Measurements from ENCODE around the gene RBMS2.
A peak's percentile ranks its signal among the peaks of the same experiment; 100 is the strongest.

The RBMS2 gene

DNA sequence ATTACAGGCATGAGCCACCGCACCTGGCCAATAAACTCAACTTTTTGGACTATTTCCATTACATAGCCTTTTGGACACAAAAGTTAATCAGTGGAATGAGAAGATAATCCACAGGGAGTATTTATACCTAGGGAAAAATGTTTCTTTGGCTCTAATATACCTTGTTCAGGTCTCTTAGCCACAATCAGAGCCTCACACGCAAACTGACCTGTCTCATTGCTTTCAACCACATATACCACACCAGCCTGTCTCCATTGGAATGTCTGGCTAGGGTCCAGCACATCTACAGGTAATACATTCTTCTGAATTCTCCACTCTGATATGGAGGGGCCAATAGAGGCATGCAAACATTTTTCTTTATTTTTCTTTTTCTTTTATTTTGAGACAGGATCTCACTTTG is 3.8 kb upstream of the RBMS2 start:
- no peak overlapping the region for H3K14ac ChIP-seq (ENCODE audit: low read length)
- H2AFZ ChIP-seq (ENCODE audit: insufficient read depth, low read length, poor library complexity), result no peak overlapping the region
- DNase-seq, result no peak
- H3K23ac ChIP-seq (ENCODE audit: low read length), result no peak overlapping the region
- no CpG with 5 or more reads among the region's 2 CpGs for WGBS (ENCODE audit: extremely low coverage, insufficient coverage, insufficient read length)
- H2AK5ac ChIP-seq (ENCODE audit: low read length), result no peak overlapping the region
- H3K9me3 ChIP-seq (ENCODE audit: insufficient read depth, low read depth, low read length), result no peaks in the 10 kb centered on the region
- no peaks in the 10 kb centered on the region for H3K36me3 ChIP-seq (ENCODE audit: control insufficient read depth in 1 of 2, insufficient read depth in 2 of 2, low read length in 2 of 2)
- peaks cover 12% of the 10 kb centered on the region for H3K79me1 ChIP-seq (ENCODE audit: low read length)
- H4K8ac ChIP-seq (ENCODE audit: low read depth, low read length), result no peak overlapping the region
- no peak overlapping the region for H3K4me3 ChIP-seq (ENCODE audit: low read depth, low read length)
- no peak overlapping the region for H3K4me2 ChIP-seq (ENCODE audit: low read length)
- H3K27me3 ChIP-seq (ENCODE audit: insufficient read depth, low read length), result no peaks in the 10 kb centered on the region
- no peak overlapping the region for H3K4ac ChIP-seq (ENCODE audit: low read depth, low read length)
- H3K9ac ChIP-seq (ENCODE audit: low read length), result no peak overlapping the region
- H3K4me1 ChIP-seq (ENCODE audit: control insufficient read depth in 1 of 2, insufficient read depth in 2 of 2, low read length in 2 of 2), result no peaks in the 10 kb centered on the region
- H2BK12ac ChIP-seq (ENCODE audit: low read length), result no peak overlapping the region
- no peak overlapping the region for H2BK120ac ChIP-seq (ENCODE audit: insufficient read depth, low read length, poor library complexity)
- peaks cover 2% of the 10 kb centered on the region for H3K79me2 ChIP-seq (ENCODE audit: control insufficient read depth, insufficient read depth, low read length, poor library complexity)
- no peak overlapping the region for H3K18ac ChIP-seq (ENCODE audit: low read length)
- H4K91ac ChIP-seq (ENCODE audit: low read depth, low read length), result no peak overlapping the region
- no peak overlapping the region for H2BK5ac ChIP-seq (ENCODE audit: low read depth, low read length, poor library complexity)
- no peak overlapping the region for H4K12ac ChIP-seq (ENCODE audit: low read depth, low read length)
- no peak overlapping the region for H3K27ac ChIP-seq (ENCODE audit: low read depth, low read length)

DNA sequence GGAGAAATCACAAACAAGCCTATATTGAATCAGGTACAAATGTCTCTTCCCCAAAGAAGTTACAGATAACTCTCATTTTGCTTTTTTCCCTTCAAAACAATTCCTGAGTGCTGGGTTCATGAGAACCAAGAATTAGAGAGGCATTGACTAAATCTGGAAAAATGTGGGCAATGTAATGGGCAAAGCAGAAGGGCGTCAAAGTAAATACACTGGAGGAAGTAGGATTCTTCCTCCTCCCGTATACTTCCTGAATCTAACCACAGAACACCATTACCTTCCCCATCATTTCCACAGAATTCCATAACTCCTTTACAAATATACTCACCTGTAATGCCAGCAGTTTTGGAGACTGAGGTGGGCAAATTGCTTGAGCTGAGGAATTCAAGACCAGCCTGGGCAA is 3.0 kb upstream of the RBMS2 start:
- DNase-seq, result peak; percentile 37 to 81
- H4K12ac ChIP-seq (ENCODE audit: low read depth, low read length), result no peak overlapping the region
- H2AFZ ChIP-seq (ENCODE audit: insufficient read depth, low read length, poor library complexity), result no peak overlapping the region
- no peak overlapping the region for H3K4me3 ChIP-seq (ENCODE audit: low read depth, low read length)
- H2AK5ac ChIP-seq (ENCODE audit: low read length), result no peak overlapping the region
- peaks cover 5% of the 10 kb centered on the region for H3K79me2 ChIP-seq (ENCODE audit: control insufficient read depth, insufficient read depth, low read length, poor library complexity)
- no peak overlapping the region for H3K18ac ChIP-seq (ENCODE audit: low read length)
- no peak overlapping the region for H3K4me2 ChIP-seq (ENCODE audit: low read length)
- H2BK12ac ChIP-seq (ENCODE audit: low read length), result no peak overlapping the region
- H3K36me3 ChIP-seq (ENCODE audit: control insufficient read depth in 1 of 2, insufficient read depth in 2 of 2, low read length in 2 of 2), result no peaks in the 10 kb centered on the region
- H3K79me1 ChIP-seq (ENCODE audit: low read length), result peaks cover 14% of the 10 kb centered on the region
- no peak overlapping the region for H2BK120ac ChIP-seq (ENCODE audit: insufficient read depth, low read length, poor library complexity)
- WGBS (ENCODE audit: extremely low coverage, insufficient coverage, insufficient read length), result no CpG with 5 or more reads among the region's 2 CpGs
- no peak overlapping the region for H3K14ac ChIP-seq (ENCODE audit: low read length)
- H3K4ac ChIP-seq (ENCODE audit: low read depth, low read length), result no peak overlapping the region
- peaks cover 0 to 3% of the 10 kb centered on the region in 2 experiments for H3K4me1 ChIP-seq (ENCODE audit: control insufficient read depth in 1 of 2, insufficient read depth in 2 of 2, low read length in 2 of 2)
- H4K91ac ChIP-seq (ENCODE audit: low read depth, low read length), result no peak overlapping the region
- no peak overlapping the region for H3K27ac ChIP-seq (ENCODE audit: low read depth, low read length)
- H3K9me3 ChIP-seq (ENCODE audit: insufficient read depth, low read depth, low read length), result no peaks in the 10 kb centered on the region
- no peak overlapping the region for H3K9ac ChIP-seq (ENCODE audit: low read length)
- no peak overlapping the region for H2BK5ac ChIP-seq (ENCODE audit: low read depth, low read length, poor library complexity)
- no peak overlapping the region for H4K8ac ChIP-seq (ENCODE audit: low read depth, low read length)
- no peaks in the 10 kb centered on the region for H3K27me3 ChIP-seq (ENCODE audit: insufficient read depth, low read length)
- no peak overlapping the region for H3K23ac ChIP-seq (ENCODE audit: low read length)

DNA sequence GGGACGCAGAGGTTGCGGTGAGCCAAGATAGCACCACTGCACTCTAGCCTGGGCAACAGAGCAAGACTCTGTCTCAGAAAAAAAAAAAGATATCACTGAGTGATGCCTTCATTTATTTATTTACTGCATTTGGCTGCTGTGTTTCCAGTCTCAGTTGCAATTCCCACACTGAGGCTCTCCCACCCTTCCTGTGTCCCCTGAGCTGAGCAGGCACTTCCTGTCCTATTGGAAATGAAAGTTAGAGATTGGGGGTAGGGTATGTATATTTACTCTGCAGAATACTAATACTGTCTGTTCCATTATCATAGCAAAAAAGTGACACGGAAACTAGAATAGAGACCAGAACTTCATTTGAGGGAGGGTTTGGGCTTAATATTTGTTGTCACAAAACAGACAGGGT is 1.6 kb upstream of the RBMS2 start:
- Histone ChIP-seq H3K4me2 (ENCODE audit: low read length) (no peak overlapping the region), H3K9ac (ENCODE audit: low read length) (no peak overlapping the region), H3K36me3 (ENCODE audit: control insufficient read depth in 1 of 2, insufficient read depth in 2 of 2, low read length in 2 of 2) (no peaks in the 10 kb centered on the region), H3K18ac (ENCODE audit: low read length) (no peak overlapping the region), H2BK5ac (ENCODE audit: low read depth, low read length, poor library complexity) (no peak overlapping the region), H2AFZ (ENCODE audit: insufficient read depth, low read length, poor library complexity) (no peak overlapping the region), H2BK12ac (ENCODE audit: low read length) (no peak overlapping the region), H4K91ac (ENCODE audit: low read depth, low read length) (no peak overlapping the region), H3K4ac (ENCODE audit: low read depth, low read length) (no peak overlapping the region), H3K79me2 (ENCODE audit: control insufficient read depth, insufficient read depth, low read length, poor library complexity) (peaks cover 8% of the 10 kb centered on the region), H3K4me3 (ENCODE audit: low read depth, low read length) (no peak overlapping the region), H4K12ac (ENCODE audit: low read depth, low read length) (no peak overlapping the region), H3K23ac (ENCODE audit: low read length) (no peak overlapping the region), H2BK120ac (ENCODE audit: insufficient read depth, low read length, poor library complexity) (no peak overlapping the region), H3K14ac (ENCODE audit: low read length) (no peak overlapping the region), H4K8ac (ENCODE audit: low read depth, low read length) (no peak overlapping the region), H2AK5ac (ENCODE audit: low read length) (no peak overlapping the region), H3K27ac (ENCODE audit: low read depth, low read length) (no peak overlapping the region), H3K4me1 (ENCODE audit: control insufficient read depth in 1 of 2, insufficient read depth in 2 of 2, low read length in 2 of 2) (peaks cover 0 to 5% of the 10 kb centered on the region in 2 experiments), H3K9me3 (ENCODE audit: insufficient read depth, low read depth, low read length) (no peaks in the 10 kb centered on the region), H3K27me3 (ENCODE audit: insufficient read depth, low read length) (no peaks in the 10 kb centered on the region), H3K79me1 (ENCODE audit: low read length) (peaks cover 14% of the 10 kb centered on the region)
- WGBS (ENCODE audit: extremely low coverage, insufficient coverage, insufficient read length), result no CpG with 5 or more reads among the region's 3 CpGs
- no peak for DNase-seq

DNA sequence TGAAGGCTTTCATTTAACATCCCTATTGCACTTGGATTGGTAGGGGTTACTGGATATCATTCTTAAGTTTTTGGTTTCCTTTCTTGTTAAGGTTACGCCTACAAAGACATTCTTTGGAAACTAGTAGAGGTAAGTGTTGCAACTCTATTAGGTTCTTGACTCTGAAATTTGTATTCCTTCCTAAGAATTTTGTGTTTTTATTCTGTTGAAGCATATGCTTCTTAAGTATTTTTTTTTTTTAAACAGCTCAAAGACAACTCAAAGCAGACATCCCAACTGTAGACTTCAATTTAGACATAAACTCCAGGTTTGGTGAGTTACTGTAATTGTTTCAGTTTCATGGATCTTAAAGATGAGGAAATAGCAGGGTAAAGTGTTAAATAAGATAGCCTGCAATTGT is 1.1 kb upstream of the RBMS2 start:
- Histone ChIP-seq H2BK12ac (ENCODE audit: low read length) (no peak overlapping the region), H4K12ac (ENCODE audit: low read depth, low read length) (no peak overlapping the region), H3K23ac (ENCODE audit: low read length) (no peak overlapping the region), H3K9me3 (ENCODE audit: insufficient read depth, low read depth, low read length) (no peaks in the 10 kb centered on the region), H3K4me1 (ENCODE audit: control insufficient read depth in 1 of 2, insufficient read depth in 2 of 2, low read length in 2 of 2) (peaks cover 0 to 5% of the 10 kb centered on the region in 2 experiments), H4K8ac (ENCODE audit: low read depth, low read length) (no peak overlapping the region), H2AFZ (ENCODE audit: insufficient read depth, low read length, poor library complexity) (no peak overlapping the region), H3K79me2 (ENCODE audit: control insufficient read depth, insufficient read depth, low read length, poor library complexity) (peaks cover 11% of the 10 kb centered on the region), H3K27me3 (ENCODE audit: insufficient read depth, low read length) (no peaks in the 10 kb centered on the region), H3K18ac (ENCODE audit: low read length) (no peak overlapping the region), H3K79me1 (ENCODE audit: low read length) (peaks cover 14% of the 10 kb centered on the region), H2BK120ac (ENCODE audit: insufficient read depth, low read length, poor library complexity) (no peak overlapping the region), H3K9ac (ENCODE audit: low read length) (no peak overlapping the region), H3K4ac (ENCODE audit: low read depth, low read length) (no peak overlapping the region), H3K4me2 (ENCODE audit: low read length) (no peak overlapping the region), H3K36me3 (ENCODE audit: control insufficient read depth in 1 of 2, insufficient read depth in 2 of 2, low read length in 2 of 2) (peaks cover 0 to 2% of the 10 kb centered on the region in 2 experiments), H3K4me3 (ENCODE audit: low read depth, low read length) (no peak overlapping the region), H3K27ac (ENCODE audit: low read depth, low read length) (no peak overlapping the region), H4K91ac (ENCODE audit: low read depth, low read length) (no peak overlapping the region), H2BK5ac (ENCODE audit: low read depth, low read length, poor library complexity) (no peak overlapping the region), H3K14ac (ENCODE audit: low read length) (no peak overlapping the region), H2AK5ac (ENCODE audit: low read length) (no peak overlapping the region)
- DNase-seq, result peak in 1 of 2 donors; percentile 57
- WGBS (ENCODE audit: extremely low coverage, insufficient coverage, insufficient read length), result no CpG with 5 or more reads among the region's 1 CpG
